T-helper 1 cell (primary cell): Measurements from ENCODE around the gene LPCAT1.
"Not testable (repeated sequence)": the region's sequence is repeated elsewhere in the genome, so short reads cannot be mapped to it uniquely, and the experiment has no call there.

Source experiments
- DNase-seq, 5 donors: peaks; one replicate each; pipeline ENCODE4 v3.0.0-alpha.2; 2012 to 2020

Gene LPCAT1

GRCh38 chr5:1462358-1462757 lies 61.4 kb downstream of the LPCAT1 start:
- DNase-seq: no peak

- DNase-seq: no peak
Observed at GRCh38 chr5:1461396-1461795, 62.4 kb downstream of the LPCAT1 start.

GRCh38 chr5:1460054-1460682 lies 63.6 kb downstream of the LPCAT1 start:
- DNase-seq: no peak

- DNase-seq: not testable (repeated sequence)
Observed at GRCh38 chr5:1459435-1459834, 64.3 kb downstream of the LPCAT1 start.

- not testable (repeated sequence) for DNase-seq
Observed at GRCh38 chr5:1456110-1456881, 67.5 kb downstream of the LPCAT1 start.

GRCh38 chr5:1453613-1454012 lies 70.1 kb downstream of the LPCAT1 start:
- no peak for DNase-seq

GRCh38 chr5:1449081-1449630 lies 74.6 kb downstream of the LPCAT1 start:
- DNase-seq: no peak

GRCh38 chr5:1448511-1449011 lies 75.2 kb downstream of the LPCAT1 start:
- DNase-seq: no peak

GRCh38 chr5:1447671-1448361 lies 75.9 kb downstream of the LPCAT1 start:
- DNase-seq: no peak

- no peak for DNase-seq
Observed at GRCh38 chr5:1446602-1447343, 77.0 kb downstream of the LPCAT1 start.

- no peak for DNase-seq
Observed at GRCh38 chr5:1445689-1446601, 77.8 kb downstream of the LPCAT1 start.

- no peak for DNase-seq
Observed at GRCh38 chr5:1445313-1445688, 78.5 kb downstream of the LPCAT1 start, which contains the start of gene SLC6A3. Gene SLC6A3, minus strand, starts transcription at chr5:1445440. Its CDS starts 2,243 bp downstream, at chr5:1443197.

- DNase-seq: no peak
Observed at GRCh38 chr5:1444361-1445189, 79.2 kb downstream of the LPCAT1 start.

- no peak for DNase-seq
Observed at GRCh38 chr5:1443991-1444360, 79.8 kb downstream of the LPCAT1 start.

- no peak for DNase-seq
Observed at GRCh38 chr5:1443171-1443570, 80.6 kb downstream of the LPCAT1 start.

GRCh38 chr5:1442222-1443145 lies 81.3 kb downstream of the LPCAT1 start:
- no peak for DNase-seq

GRCh38 chr5:1441166-1441865 lies 82.4 kb downstream of the LPCAT1 start:
- no peak for DNase-seq

- no peak for DNase-seq
Observed at GRCh38 chr5:1440098-1440493, 83.7 kb downstream of the LPCAT1 start.
